WERI-Rb-1 (cell line): ENCODE data around the gene GNAQ.

Experiments used
- DNase-seq: peaks from one replicate; pipeline ENCODE4 v3.0.0-alpha.2; 2020
- H3K27ac ChIP-seq: fragments of 250-450 bp; sonication (Bioruptor Pico); 2 replicates; pipeline ENCODE4 v1.5.1; 2020; ENCODE audit warnings: mild to moderate bottlenecking, moderate library complexity
- H3K27me3 ChIP-seq: fragments of 250-450 bp; sonication (Bioruptor Pico); 2 replicates; pipeline ENCODE4 v1.5.1; 2021; ENCODE audit warnings: mild to moderate bottlenecking, low read depth, moderate library complexity; ENCODE audit not compliant: insufficient read depth, severe bottlenecking
- H3K36me3 ChIP-seq: fragments of 250-450 bp; sonication (Bioruptor Pico); 2 replicates; pipeline ENCODE4 v1.5.1; 2020; ENCODE audit warnings: mild to moderate bottlenecking, moderate library complexity
- H3K4me3 ChIP-seq: 2 replicates; pipeline ENCODE4 v1.5.1; 2011; ENCODE audit warnings: low read depth, mild to moderate bottlenecking, control low read depth, low read length
- H3K9me3 ChIP-seq: fragments of 250-450 bp; sonication (Bioruptor Pico); 2 replicates; pipeline ENCODE4 v1.5.1; 2021; ENCODE audit warnings: mild to moderate bottlenecking, moderate library complexity; ENCODE audit not compliant: severe bottlenecking
- CTCF ChIP-seq: IDR thresholded peaks from 2 replicates; pipeline ENCODE4 v1.5.1; 2011; ENCODE audit warnings: low read depth, mild to moderate bottlenecking, control low read depth, inconsistent platforms, low read length

Gene GNAQ

GRCh38 chr9:78047106-78047505 is 15.5 kb upstream of the GNAQ start:
- Histone ChIP-seq H3K27ac (no peak overlapping the region), H3K36me3 (no peaks in the 10 kb centered on the region), H3K4me3 (no peak overlapping the region), H3K27me3 (no peaks in the 10 kb centered on the region), H3K9me3 (no peaks in the 10 kb centered on the region)
- no peak for DNase-seq
- TF ChIP-seq CTCF = no peak

- DNase-seq = no peak
- no peak for TF ChIP-seq CTCF
Measured at GRCh38 chr9:78046112-78046511, 14.5 kb upstream of the GNAQ start.

GRCh38 chr9:78044886-78045285 is 13.3 kb upstream of the GNAQ start:
- Histone ChIP-seq H3K27ac (no peak overlapping the region), H3K4me3 (no peak overlapping the region), H3K36me3 (no peaks in the 10 kb centered on the region), H3K27me3 (no peaks in the 10 kb centered on the region), H3K9me3 (no peaks in the 10 kb centered on the region)
- no peak for TF ChIP-seq CTCF
- DNase-seq = no peak

More at GRCh38 chr9:78046112-78046511, 14.5 kb upstream of the GNAQ start:
- no peaks in the 10 kb centered on the region for H3K9me3 ChIP-seq
- H3K27ac ChIP-seq = no peak overlapping the region
- no peaks in the 10 kb centered on the region for H3K36me3 ChIP-seq
- H3K27me3 ChIP-seq = no peaks in the 10 kb centered on the region
- no peak overlapping the region for H3K4me3 ChIP-seq

GRCh38 chr9:78044189-78044588 is 12.6 kb upstream of the GNAQ start:
- Histone ChIP-seq H3K27ac (no peak overlapping the region), H3K27me3 (no peaks in the 10 kb centered on the region), H3K36me3 (no peaks in the 10 kb centered on the region), H3K4me3 (no peak overlapping the region), H3K9me3 (no peaks in the 10 kb centered on the region)
- DNase-seq = no peak
- no peak for TF ChIP-seq CTCF

- no peak overlapping the region for H3K27ac ChIP-seq
Measured at GRCh38 chr9:78041971-78042370, 10.4 kb upstream of the GNAQ start.

More at GRCh38 chr9:78041971-78042370, 10.4 kb upstream of the GNAQ start:
- Histone ChIP-seq H3K36me3 (no peaks in the 10 kb centered on the region), H3K4me3 (no peak overlapping the region), H3K9me3 (no peaks in the 10 kb centered on the region), H3K27me3 (no peaks in the 10 kb centered on the region)
- no peak for TF ChIP-seq CTCF
- DNase-seq = no peak
